Transverse colon (tissue), 4 donors: ENCODE results near the gene PFDN2.

Experiments used
- CTCF ChIP-seq, 5 experiments: fragments of 200-600 bp in 3 of 5; fragments of 450-650 bp in 2 of 5; sonication (generic) in 3 of 5; IDR thresholded peaks; 1 replicate in 2 of 5; 2 replicates in 3 of 5; pipeline ENCODE4 v1.5.1; 2016 to 2017; ENCODE audit warnings: antibody characterized with exemption in 5 of 5, inconsistent platforms in 3 of 5, mild to moderate bottlenecking in 2 of 5, moderate library complexity in 1 of 5
- EP300 ChIP-seq: sonication (generic); formaldehyde crosslinking; IDR thresholded peaks from one replicate; pipeline ENCODE4 v1.6.1; 2017; ENCODE audit warnings: antibody characterized with exemption, low read depth
- POLR2A ChIP-seq: fragments of 450-650 bp; IDR thresholded peaks from one replicate; pipeline ENCODE4 v1.6.1; 2016; ENCODE audit warnings: antibody characterized with exemption, mild to moderate bottlenecking, moderate library complexity
- POLR2AphosphoS5 ChIP-seq, 3 donors: sonication (generic); formaldehyde crosslinking; IDR thresholded peaks; one replicate each; pipeline ENCODE4 v1.6.1; 2016; ENCODE audit warnings: antibody characterized with exemption in 3 of 3

DNA sequence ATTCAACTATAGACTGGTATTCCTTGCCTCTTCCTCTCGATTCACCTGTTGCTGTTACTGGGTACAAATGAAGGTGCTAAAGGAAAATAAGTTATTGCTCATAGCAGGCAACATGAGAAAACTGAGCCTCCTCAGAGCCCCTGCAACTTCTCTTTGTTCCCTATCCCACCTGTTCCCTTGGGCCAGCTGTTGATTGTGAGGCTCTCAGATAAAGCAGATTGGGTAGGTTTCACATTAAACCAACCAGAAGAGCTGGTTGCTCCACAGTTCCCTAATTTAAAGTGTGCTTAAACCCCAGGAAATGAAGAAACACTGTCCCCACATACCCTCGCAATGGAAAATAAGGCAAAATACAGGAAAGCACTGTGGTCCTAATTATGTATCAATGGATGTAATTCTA is 9.8 kb upstream of the PFDN2 start:
- TF ChIP-seq CTCF (IDR thresholded peaks at IDR 0.05): no peak
- TF ChIP-seq EP300: no peak
- TF ChIP-seq POLR2A: no peak
- TF ChIP-seq POLR2AphosphoS5 (IDR thresholded peaks at IDR 0.05): no peak
